GM04504 (cell line): ENCODE measurements around the gene UCHL5.
A peak's percentile ranks its signal among the peaks of the same experiment; 100 is the strongest.
"Not testable (repeated sequence)": the region's sequence is repeated elsewhere in the genome, so short reads cannot be mapped to it uniquely, and the experiment has no call there.

Source experiments
- DNase-seq: peaks from one replicate; pipeline ENCODE4 v3.0.0-alpha.2; 2012; ENCODE audit warnings: low read depth

Gene UCHL5

DNA sequence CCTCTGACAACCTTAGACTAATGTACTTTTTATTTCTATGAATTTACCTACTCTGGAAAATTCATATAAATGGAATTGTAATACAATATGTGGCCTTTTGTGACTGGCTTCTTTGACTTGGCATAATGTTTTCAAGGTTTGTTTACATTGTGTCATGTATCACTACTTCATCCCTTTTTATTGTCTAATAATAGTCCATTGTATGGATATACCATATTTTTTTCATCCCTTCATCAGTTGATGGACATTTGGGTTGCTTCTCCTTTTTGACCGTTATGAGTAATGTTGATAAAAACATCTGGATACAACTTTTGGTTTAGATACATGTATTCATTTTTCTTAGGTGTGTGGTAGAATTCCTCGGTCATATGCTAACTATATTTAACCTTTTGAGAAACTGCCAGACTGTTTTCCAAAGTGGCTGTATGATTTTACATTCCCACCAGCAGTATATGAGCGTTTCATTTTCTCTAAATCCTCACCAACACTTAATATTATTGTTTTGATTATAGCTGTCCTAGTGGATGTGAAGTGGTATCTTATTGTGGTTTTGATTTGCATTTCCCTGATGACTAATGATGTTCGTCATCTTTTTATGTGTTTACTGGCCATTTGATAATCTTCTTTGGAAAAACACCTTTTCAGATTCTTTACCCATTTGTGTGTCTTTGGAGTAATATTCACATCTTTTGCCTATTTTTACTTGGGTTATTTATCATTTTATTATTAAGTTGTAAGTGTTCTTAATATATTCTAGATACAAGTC, 3.7 kb upstream of the UCHL5 start:
- no peak for DNase-seq

DNA sequence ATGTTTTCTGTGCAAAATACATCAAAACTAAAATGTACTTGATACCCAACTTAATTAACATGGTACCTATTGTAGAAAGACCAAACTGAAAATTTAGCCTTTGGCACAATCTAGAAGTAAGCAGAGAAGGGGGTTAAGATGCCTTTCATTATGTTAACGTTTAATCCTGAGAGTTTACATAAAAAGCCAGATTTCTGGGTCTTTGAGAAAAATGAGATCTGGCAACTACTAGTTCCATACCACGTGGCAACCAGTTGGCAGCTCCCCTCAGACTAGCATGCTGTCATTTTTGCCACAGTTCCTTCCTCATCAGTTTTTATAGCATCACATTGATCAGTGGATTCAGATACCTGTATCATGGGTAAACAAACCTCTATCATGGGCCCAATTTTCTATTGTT, 1.8 kb upstream of the UCHL5 start:
- DNase-seq = no peak

DNA sequence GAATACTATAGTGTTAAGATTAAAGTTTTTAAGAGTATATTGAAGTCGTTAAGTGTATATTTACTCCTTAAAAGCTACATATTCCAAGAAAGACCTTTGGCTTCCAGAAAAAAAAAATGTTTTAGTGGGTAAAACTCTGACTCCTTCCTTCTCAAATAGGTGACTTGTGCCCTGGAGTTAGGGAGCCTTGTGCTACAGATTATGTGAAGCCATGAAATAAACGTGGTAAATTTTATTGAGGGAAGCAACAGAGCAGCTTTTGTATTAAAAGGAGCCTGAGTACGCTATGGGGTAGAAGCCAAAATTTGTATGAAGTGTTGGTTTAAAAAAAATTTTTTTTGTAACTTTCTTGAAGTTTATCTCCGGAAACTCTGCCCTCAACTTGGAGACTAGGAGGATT, 1.2 kb upstream of the UCHL5 start:
- no peak for DNase-seq

DNA sequence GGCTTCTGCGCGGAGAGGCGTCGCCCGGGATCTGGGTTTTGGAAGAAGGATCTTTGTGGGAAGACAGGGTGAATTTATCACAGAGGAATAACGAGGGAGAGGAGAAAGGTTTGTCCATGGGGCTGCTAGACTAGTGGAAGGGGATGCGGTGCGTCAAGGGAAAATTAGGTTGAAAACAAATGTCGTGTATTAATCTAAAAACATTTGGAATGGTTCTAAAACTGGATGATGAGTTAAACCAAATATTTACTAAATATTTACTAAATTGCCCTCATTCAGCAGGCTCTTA, 899 bp upstream of the UCHL5 start:
- no peak for DNase-seq

- no peak for DNase-seq
These were observed 455 bp downstream of the UCHL5 start for GRCh38 chr1:193058529-193059281.

DNA sequence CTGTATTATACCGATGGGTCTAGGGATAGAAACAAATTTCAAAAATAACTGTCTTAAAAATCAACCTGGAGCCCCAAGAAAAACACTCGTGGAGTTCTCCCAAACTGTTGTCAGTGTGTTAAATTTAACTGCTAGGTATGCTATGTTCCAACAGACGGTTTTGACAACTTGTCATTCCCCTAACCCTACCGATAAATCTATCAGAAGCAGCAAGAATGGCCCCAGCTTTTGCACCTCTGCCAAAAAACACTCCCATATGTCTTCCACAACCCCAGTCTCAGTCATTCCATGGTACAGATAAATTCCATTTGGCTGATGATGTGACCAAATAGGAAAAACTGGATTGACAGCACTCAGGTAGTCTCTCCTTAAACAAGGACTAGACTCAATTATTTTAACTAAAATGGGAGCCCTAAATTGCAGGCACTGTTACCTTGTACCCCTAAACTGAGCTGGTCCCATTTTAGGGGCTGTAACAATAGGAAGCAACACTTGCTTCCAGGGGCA, 4.9 kb downstream of the UCHL5 start:
- no peak for DNase-seq

- DNase-seq = not testable (repeated sequence)
These were observed 10.2 kb downstream of the UCHL5 start for GRCh38 chr1:193048913-193049312.

GRCh38 chr1:193042766-193043691, 16.1 kb downstream of the UCHL5 start:
- no peak for DNase-seq

- DNase-seq = no peak
These were observed 19.1 kb downstream of the UCHL5 start for GRCh38 chr1:193040011-193040410.

DNA sequence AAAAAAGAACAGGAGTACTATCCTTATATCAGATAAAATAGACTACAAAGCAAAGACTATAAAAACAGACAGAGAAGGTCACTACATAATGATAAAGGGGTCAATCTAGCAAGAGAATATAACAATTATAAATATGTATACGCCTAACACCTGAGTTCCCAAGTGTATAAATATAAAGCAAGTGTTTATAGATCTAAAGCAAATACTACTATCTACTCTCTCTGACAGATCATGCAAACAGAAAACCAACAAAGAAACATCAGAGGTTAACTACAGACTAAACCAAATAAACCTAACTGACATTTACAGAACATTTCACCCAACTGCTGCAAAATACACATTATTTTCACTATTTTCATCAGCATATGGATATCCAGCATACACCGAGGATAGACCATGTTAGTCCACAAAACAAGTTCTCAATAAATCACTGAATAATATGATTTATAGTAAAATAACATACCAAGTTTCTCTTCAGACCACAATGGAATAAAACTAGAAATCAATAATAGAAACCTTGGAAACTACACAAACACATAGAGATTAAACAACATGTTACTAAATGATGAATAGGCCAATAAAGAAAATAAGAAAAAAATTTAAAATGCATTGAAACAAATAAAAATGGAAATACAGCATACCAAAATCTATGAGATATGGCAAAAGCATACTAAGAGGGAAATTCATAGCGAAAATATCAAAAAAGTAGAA, 22.7 kb downstream of the UCHL5 start:
- DNase-seq = no peak

DNA sequence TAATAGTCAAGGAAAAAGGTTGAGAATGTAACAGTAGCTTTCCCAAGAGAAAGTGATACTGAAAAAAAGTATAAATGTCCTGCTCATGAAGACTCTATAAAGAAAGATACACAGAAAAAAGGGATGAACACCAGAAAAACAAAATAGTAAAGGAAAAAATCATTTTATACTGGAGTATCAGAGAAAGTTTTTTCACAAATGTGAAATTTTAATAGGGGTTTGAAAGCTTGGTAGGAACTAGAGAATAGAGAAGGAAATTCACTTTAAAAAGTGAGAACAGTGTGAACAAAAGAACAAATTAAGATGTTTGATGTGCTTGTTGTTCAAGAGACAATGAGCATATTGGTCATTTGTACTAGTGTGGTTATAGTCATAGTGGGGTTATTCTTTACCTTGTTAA, 25.6 kb downstream of the UCHL5 start:
- DNase-seq = no peak

DNA sequence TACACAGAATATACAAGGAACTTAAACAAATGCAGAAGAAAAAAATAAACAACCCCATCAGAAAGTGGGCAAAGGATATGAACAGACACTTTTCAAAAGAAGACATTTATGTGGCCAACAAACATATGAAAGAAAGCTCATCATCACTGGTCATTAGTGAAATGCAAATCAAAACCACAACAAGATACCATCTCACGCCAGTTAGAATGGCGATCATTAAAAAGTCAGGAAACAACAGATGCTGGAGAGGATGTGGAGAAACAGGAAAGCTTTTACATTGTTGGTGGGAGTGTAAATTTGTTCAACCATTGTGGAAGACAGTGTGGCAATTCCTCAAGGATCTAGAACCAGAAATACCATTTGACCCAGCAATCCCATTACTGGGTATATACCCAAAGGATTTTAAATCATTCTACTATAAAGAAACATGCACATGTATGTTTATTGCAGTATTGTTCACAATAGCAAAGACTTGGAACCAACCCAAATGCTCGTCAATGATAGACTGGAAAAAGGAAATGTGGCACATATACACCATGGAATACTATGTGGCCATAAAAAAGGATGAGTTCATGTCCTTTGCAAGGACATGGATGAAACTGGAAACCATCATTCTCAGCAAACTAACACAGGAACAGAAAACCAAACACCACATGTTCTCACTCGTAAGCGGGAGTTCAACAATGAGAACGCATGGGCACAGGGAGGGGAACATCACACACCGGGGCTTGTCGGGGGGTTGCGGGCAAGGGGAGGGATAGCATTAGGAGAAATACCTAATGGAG, 26.3 kb downstream of the UCHL5 start:
- not testable (repeated sequence) for DNase-seq

GRCh38 chr1:193031431-193031830, 27.7 kb downstream of the UCHL5 start:
- no peak for DNase-seq

DNA sequence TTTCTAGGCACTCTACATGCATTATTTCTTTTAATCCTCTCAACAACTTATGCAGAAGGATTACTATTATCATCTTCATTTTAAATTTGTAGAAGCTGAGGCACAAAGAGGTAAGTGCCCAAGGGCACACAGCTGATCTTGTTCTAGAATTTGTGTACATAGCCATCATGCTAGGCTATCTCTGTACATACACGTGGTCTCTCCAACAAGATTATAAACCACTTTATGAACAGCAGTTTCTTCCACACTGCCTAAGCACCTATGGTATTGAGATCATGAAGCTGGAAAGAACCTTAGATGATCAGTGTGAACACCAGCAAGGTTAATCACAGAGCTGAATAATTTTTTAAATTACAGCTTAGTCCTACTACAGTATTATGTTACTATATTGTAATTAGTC, 28.9 kb downstream of the UCHL5 start:
- no peak for DNase-seq

- no peak for DNase-seq
These were observed 33.9 kb downstream of the UCHL5 start for GRCh38 chr1:193025218-193025617.

DNA sequence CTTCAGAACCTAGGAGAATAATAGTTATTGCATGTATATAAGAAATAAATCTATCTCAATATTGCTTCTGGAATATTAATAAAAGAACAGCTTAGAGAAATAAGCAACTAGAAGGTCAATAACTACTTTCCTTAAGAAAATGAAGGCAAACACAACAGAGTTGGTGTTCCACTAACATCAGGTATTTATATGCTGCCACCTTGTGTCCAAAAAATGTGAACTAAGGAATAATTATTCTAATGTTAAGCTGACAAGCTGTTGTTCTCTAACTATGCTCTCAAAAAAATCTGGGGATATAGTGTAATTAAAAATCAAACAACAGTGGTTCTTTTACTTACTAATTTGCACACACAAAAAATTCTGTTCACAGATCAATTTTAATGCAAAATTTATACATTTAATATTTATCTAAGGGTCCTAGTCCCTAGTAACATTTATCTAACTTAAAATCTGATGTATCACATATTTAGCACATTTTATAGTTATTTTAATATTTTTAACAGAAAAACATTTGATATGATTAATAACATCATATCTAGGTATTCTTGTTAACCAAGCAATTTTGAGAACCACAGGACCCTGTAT, 39.6 kb downstream of the UCHL5 start:
- DNase-seq = no peak

GRCh38 chr1:193016788-193017187, 42.4 kb downstream of the UCHL5 start:
- DNase-seq = no peak

- DNase-seq = no peak
These were observed 44.8 kb downstream of the UCHL5 start for GRCh38 chr1:193014400-193014799.

- DNase-seq = no peak
These were observed 45.5 kb downstream of the UCHL5 start for GRCh38 chr1:193013707-193014106.

GRCh38 chr1:193013005-193013404, 46.2 kb downstream of the UCHL5 start:
- DNase-seq = peak; percentile 18

- DNase-seq = no peak
These were observed 47.8 kb downstream of the UCHL5 start for GRCh38 chr1:193011406-193011805.
